ENCODE results near the gene DLG2. TPM values are rescaled to one million over a fixed set of nuclear protein-coding genes. Genes with fewer than 3 reads are reported as not detected.

The DLG2 gene
- total RNA-seq, 2 experiments from 2014 or later, result 1.3 to 1.7 TPM

DNA sequence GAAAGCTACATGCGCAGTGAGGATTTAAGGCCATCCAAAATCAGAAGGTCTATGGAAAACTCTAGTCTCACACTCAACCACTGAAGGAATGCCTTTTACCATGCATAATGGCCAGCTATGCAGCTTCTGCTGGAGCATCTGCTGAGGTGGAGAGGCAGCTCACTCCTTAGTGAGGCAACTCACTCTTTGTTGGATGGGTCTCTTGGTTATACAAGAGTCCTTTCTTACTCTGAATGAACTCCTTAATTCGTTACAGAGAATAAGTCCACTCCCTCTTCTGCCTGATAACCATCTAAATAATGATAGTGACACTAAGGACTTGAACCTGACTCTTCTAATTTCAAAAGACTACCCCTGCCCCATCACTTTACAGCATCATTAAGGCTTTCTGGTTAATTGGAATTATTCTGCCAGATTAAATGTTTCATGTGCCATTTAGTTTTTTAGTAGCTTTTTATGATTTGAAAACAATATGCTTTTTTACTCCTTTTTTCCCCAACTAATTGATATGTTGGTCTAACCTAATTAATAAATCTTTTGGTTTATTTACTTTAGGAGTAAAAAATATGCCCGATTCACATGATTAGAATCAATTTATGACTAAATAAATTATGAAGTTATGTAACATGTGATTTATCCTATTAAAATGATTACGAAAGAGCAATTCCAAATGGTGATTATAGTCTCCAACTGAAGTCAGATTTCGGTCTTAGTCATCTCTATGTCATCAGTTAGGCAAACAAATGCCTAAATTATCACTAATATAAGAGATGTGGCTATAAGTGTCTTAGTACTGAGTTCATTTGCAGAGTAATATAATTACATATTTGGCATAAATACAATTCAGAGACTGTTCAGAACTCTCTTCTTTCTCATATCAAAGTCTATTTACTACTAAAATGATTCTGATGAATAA, 2054.3 kb downstream of the DLG2 start:
- H3K4me3 Mint-ChIP-seq, result no peak overlapping the region
- ChIA-PET CTCF (no interaction called here), POLR2A (no interaction called here)
- no peaks in the 10 kb centered on the region for H3K4me1 Mint-ChIP-seq
- no peaks in the 10 kb centered on the region for H3K9me3 Mint-ChIP-seq
- no peaks in the 10 kb centered on the region for H3K27me3 Mint-ChIP-seq
- no peak for DNase-seq
- no peak overlapping the region for H3K27ac Mint-ChIP-seq
- no peaks in the 10 kb centered on the region for H3K36me3 Mint-ChIP-seq (ENCODE audit: low read depth)

DNA sequence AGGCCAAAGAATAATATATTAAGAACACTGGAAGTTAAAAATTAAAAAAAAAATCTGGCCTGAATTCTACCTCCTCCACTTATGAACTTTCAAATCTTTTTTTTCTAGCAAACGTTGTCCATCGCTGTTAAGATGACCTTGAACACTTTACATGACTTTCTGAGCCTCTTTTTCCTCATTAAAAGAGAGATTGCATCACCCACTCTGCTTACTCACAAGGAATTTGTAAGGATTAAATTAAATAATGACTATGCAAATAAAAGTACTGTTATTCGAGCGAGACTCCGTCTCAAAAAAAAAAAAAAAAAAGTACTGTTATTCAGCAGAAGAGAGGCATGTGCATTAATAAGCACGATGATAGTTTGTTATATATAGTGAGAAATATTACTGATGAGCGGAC, 2055.8 kb downstream of the DLG2 start:
- DNase-seq, result no peak
- H3K27ac Mint-ChIP-seq, result no peak overlapping the region
- CTCF ChIA-PET, result no interaction called here

DNA sequence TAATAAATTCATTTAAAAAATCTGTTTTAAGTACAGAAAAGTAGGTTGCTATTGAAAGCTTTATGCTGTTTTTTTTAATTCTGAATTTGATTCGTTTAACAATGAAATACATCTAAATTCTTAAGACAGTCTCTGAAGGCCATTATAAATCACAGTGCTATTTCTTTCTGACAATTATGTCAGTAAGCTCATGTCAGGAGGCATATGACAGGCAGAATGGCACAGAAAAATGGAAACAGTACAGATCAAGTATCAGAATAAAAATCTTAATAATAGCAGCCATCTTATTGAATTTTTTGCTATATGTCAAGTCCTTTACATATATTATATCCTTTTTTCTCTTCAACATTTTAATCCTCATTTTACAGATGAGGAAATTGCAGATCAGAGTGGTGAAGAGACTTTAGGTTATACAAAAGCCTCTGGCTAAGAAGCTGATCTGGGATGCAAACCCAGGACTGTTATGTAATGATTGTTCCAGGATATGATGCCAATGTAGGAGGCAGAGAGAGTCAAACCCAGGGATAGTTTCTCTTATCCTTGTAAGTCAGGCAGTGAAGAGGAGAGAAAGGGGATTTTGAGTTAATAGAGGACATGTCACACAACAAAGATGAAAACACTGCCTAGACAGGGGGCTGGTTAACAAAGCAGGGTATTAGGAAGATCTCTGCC, 2057.9 kb downstream of the DLG2 start:
- Mint-ChIP-seq H3K27ac (no peak overlapping the region), H3K4me1 (no peaks in the 10 kb centered on the region), H3K36me3 (ENCODE audit: low read depth) (no peaks in the 10 kb centered on the region), H3K4me3 (no peak overlapping the region), H3K27me3 (no peaks in the 10 kb centered on the region), H3K9me3 (no peaks in the 10 kb centered on the region)
- CTCF ChIA-PET, result no interaction called here
- POLR2A ChIA-PET, result no interaction called here
- no peak for DNase-seq

More for the DNA sequence above, 2055.8 kb downstream of the DLG2 start:
- H3K4me3 Mint-ChIP-seq, result no peak overlapping the region
- H3K27me3 Mint-ChIP-seq, result no peaks in the 10 kb centered on the region
- POLR2A ChIA-PET, result no interaction called here
- no peaks in the 10 kb centered on the region for H3K9me3 Mint-ChIP-seq
- H3K36me3 Mint-ChIP-seq (ENCODE audit: low read depth), result no peaks in the 10 kb centered on the region
- H3K4me1 Mint-ChIP-seq, result no peaks in the 10 kb centered on the region

DNA sequence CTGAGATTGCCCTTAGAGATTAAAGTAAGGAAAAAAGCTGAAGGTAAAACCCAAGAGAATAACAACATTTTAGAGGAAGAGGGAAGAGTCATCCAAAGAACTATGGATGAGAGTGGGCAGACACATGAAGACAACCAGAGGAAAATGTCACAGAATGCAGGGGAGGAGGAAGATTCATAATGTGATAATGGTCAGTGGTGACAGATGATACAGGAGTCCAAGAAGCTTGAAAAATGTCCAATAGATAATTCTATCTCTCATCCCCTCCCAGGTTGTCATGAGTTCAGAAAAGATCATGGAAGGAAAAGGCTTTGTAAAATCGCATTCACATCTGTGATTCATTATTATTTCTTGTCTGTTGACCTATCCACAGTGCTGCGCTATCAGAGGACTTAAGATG, 2058.6 kb downstream of the DLG2 start:
- Mint-ChIP-seq H3K27me3 (no peaks in the 10 kb centered on the region), H3K9me3 (no peaks in the 10 kb centered on the region), H3K36me3 (ENCODE audit: low read depth) (no peaks in the 10 kb centered on the region), H3K4me3 (no peak overlapping the region), H3K4me1 (no peaks in the 10 kb centered on the region), H3K27ac (no peak overlapping the region)
- no peak for DNase-seq
- POLR2A ChIA-PET, result no interaction called here
- CTCF ChIA-PET, result no interaction called here

DNA sequence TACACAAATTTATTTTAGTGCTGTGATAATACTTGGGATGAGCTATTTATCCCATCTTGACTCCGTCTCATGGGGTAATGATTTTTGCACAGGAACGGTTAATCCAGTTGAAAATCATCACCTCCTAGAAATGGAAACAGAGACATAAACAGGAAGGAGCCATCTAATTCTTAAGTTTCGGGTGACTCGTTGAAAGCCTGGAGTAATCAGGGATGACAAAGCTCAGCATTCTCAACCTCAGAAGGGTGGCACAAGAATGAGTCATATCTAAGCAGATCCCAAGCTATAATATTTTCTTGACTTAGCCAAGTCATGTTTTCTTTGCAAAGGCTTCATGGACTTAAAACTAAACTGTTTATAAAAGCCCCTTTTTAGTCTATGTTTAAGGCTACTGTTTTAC, 2060.2 kb downstream of the DLG2 start:
- DNase-seq, result no peak
- Mint-ChIP-seq H3K27me3 (no peaks in the 10 kb centered on the region), H3K4me1 (no peaks in the 10 kb centered on the region), H3K9me3 (no peaks in the 10 kb centered on the region), H3K27ac (no peak overlapping the region), H3K36me3 (ENCODE audit: low read depth) (no peaks in the 10 kb centered on the region), H3K4me3 (no peak overlapping the region)
- POLR2A ChIA-PET, result no interaction called here
- CTCF ChIA-PET, result no interaction called here

DNA sequence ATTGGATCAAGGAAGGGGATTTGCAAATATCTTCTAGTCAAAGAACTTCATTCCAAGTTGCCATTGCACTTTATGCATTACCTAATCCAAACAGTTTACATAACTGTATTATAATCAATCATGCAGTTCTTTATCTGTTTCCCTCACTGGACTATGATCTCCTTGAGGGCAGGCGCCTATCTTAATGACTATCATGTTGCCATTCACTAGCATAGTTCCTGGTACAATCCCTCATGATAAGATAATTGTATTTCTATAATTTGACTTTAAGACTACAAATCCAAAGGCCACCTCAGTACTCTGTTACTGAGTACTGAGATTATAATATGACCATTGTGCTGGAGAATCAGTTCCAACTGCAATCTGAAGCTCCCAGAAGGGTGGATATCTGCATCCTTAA, 2062.3 kb downstream of the DLG2 start:
- ChIA-PET CTCF (no interaction called here), POLR2A (no interaction called here)
- Mint-ChIP-seq H3K9me3 (no peaks in the 10 kb centered on the region), H3K4me1 (no peaks in the 10 kb centered on the region), H3K4me3 (no peak overlapping the region), H3K27ac (no peak overlapping the region), H3K36me3 (ENCODE audit: low read depth) (no peaks in the 10 kb centered on the region), H3K27me3 (no peaks in the 10 kb centered on the region)
- DNase-seq, result no peak

DNA sequence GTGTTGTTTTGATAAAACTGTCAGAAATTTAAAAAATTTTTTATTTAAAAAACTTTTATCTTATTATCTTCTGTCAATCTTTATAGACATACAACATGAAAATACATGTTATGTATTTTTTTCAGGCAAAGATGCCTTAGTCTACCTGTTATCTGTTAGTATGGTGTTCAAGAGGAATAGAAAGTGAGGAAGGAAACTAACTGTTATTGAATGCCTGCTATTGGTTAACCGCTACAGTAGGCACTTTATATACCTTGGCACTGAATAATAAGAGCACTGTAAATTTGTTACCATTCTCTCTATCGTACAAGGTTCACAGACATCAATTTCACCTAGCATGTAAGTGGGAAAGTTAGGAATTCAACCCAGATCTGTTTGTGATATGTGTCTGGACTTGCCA, 2068.9 kb downstream of the DLG2 start:
- H3K27ac Mint-ChIP-seq, result no peak overlapping the region
- DNase-seq, result no peak
- H3K36me3 Mint-ChIP-seq (ENCODE audit: low read depth), result no peaks in the 10 kb centered on the region
- H3K9me3 Mint-ChIP-seq, result no peaks in the 10 kb centered on the region
- H3K4me3 Mint-ChIP-seq, result no peak overlapping the region
- ChIA-PET POLR2A (no interaction called here), CTCF (no interaction called here)
- no peaks in the 10 kb centered on the region for H3K4me1 Mint-ChIP-seq
- no peaks in the 10 kb centered on the region for H3K27me3 Mint-ChIP-seq

DNA sequence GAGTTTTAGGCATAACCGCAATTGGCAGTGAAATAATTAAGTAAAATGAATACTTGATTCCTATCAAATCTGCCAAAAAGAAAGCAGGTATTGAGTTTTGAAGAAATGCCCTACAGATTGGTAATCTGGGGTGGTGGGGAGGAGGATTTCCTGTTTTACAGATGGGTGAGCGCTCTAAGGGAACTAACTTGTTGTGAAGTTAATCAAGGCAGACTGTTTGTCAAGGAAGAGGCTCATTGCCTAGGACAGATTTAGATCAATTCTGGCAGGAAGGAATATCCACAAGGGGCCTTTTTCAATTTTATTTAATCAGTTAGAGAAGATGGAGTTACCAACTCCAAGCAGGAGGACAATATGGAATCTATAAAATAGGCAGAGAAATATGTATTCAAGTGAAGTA, 2069.5 kb downstream of the DLG2 start:
- DNase-seq, result no peak
- no peaks in the 10 kb centered on the region for H3K9me3 Mint-ChIP-seq
- H3K4me1 Mint-ChIP-seq, result no peaks in the 10 kb centered on the region
- no peaks in the 10 kb centered on the region for H3K27me3 Mint-ChIP-seq
- CTCF ChIA-PET, result no interaction called here
- POLR2A ChIA-PET, result no interaction called here
- H3K4me3 Mint-ChIP-seq, result no peak overlapping the region
- H3K27ac Mint-ChIP-seq, result no peak overlapping the region
- H3K36me3 Mint-ChIP-seq (ENCODE audit: low read depth), result no peaks in the 10 kb centered on the region

DNA sequence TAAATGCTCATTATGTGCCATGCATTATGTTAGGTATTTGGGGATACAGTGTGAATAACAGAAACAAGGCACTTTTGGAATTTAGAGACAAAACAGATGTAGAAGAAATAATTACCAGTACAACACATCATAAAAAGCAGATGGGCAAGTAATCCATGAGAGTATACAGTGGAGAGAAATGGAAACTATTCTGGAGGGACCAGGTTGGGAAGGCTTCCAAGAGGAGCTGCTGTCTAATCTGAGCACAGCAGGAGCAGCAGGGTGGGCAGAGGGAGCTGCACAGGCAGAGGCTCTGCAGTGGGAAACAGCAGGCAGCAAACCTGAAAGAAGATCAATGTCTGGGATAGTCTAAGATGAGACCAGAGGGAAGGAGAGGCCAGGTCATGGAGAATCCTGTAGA, 2072.3 kb downstream of the DLG2 start:
- Mint-ChIP-seq H3K27ac (no peak overlapping the region), H3K4me3 (no peak overlapping the region), H3K36me3 (ENCODE audit: low read depth) (no peaks in the 10 kb centered on the region), H3K9me3 (no peaks in the 10 kb centered on the region), H3K4me1 (no peaks in the 10 kb centered on the region), H3K27me3 (no peaks in the 10 kb centered on the region)
- ChIA-PET POLR2A (no interaction called here), CTCF (no interaction called here)
- DNase-seq, result no peak

DNA sequence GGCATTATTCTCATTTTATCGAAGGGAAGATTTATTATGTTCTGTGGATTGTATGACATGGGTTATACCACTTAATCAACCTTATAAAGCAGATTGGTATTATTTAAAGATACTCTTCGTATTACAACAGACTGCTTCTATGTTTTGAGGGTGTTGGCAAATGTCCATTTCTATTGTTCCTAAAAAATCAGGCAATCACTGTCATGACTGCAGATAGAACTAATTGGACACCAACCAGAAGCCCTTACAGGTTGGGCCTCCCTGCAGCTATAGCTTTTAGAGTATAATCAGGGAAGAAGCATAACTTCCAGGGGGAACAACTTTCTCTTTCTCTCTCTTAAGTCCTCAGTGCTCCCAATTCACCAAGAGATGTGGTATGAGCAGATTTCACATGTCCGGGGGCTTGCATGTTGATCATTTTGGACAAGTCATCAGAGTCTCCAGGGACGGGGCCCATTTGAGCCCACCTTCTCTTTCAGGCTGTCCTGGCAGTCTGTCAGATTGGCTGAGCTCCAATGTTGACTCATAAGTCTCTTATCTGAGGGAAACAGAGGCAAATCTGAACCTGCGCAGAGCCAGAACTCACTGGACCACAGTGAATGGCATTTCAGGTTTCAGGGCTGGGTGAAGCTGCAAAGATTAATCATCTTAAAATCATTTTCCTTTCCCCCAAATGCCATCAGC, 2077.0 kb downstream of the DLG2 start:
- Mint-ChIP-seq H3K27me3 (no peaks in the 10 kb centered on the region), H3K27ac (no peak overlapping the region), H3K9me3 (no peaks in the 10 kb centered on the region), H3K4me1 (no peaks in the 10 kb centered on the region), H3K36me3 (ENCODE audit: low read depth) (no peaks in the 10 kb centered on the region), H3K4me3 (no peak overlapping the region)
- CTCF ChIA-PET, result no interaction called here
- DNase-seq, result no peak
- POLR2A ChIA-PET, result no interaction called here

DNA sequence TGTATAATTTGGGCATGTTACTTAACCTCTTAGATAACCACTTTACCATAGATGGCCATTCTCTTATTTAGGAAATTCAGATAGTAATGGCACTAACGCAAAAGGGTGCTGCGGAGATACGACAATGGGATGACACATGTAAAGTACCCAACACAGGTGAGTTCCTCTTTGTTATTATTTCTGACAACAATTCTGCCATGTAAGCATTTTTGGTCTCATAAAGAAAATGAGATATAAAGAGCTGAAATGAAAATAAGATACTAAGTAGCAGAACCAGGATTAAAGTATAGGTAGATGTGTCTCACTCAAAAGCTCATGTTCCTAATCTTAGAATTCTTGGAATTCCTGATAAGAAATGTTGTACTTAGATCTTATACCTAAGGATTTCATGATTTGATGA, 2080.8 kb downstream of the DLG2 start:
- ChIA-PET CTCF (no interaction called here), POLR2A (no interaction called here)
- H3K4me3 Mint-ChIP-seq, result no peak overlapping the region
- H3K9me3 Mint-ChIP-seq, result no peaks in the 10 kb centered on the region
- no peak for DNase-seq
- H3K27me3 Mint-ChIP-seq, result no peaks in the 10 kb centered on the region
- no peaks in the 10 kb centered on the region for H3K4me1 Mint-ChIP-seq
- no peak overlapping the region for H3K27ac Mint-ChIP-seq
- H3K36me3 Mint-ChIP-seq (ENCODE audit: low read depth), result no peaks in the 10 kb centered on the region

DNA sequence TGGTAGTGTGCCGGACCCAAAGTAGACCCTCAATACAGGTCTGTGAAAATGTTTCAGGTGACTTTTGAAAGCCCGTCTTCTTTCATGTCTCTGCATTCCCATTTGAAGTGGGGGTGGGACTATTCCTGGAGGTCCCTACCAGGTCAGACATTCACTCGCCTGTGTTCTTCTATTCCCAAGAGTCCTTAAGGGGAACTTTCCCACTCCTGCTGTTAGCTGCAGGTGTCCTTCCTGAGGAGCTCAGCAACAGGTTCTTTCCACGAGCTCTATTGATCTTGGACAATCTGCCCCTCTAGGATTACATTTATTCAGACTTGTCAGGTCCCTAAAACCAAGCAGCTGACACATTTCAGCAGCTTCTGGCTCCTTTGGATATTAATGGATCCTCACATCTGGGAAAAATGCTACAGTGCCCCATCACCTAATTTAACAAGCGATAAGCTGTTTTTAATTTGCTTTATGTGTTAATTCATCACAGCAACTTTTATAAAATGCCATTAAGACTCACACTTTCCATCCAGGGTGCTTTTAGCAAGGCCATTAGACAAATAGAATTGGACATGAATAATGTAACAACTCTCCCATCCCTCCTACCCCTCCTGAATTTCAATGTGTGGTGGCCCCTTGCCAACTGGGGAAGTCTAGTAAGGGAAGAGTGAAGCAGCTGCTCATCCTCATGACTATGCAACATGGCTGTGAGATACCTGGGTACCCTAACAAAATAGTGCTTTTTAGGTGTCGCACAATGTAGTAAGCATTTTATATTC, 2081.5 kb downstream of the DLG2 start:
- H3K4me1 Mint-ChIP-seq, result no peaks in the 10 kb centered on the region
- H3K4me3 Mint-ChIP-seq, result no peak overlapping the region
- no peak for DNase-seq
- no peak overlapping the region for H3K27ac Mint-ChIP-seq
- ChIA-PET CTCF (no interaction called here), POLR2A (no interaction called here)
- no peaks in the 10 kb centered on the region for H3K27me3 Mint-ChIP-seq
- no peaks in the 10 kb centered on the region for H3K36me3 Mint-ChIP-seq (ENCODE audit: low read depth)
- H3K9me3 Mint-ChIP-seq, result no peaks in the 10 kb centered on the region

DNA sequence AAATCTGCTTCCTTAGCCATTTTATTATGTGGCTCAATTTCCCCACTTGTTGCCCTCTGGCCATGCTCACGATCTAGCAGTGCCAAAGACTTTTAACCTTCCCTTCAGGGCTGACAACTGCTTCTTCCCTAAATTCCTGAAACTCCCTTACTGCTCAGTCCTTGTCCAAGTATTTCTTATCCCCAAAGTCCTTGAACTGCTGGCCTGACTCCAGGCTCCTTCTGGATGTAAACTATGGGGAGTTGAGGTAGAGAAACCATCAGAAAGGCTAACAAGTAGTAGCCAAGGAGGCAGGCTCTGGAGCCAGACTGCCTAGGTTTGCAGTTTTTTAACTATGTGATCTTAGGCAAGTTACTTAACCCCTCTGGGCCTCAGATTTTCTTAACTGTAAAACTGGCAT, 2082.3 kb downstream of the DLG2 start:
- CTCF ChIA-PET, result no interaction called here
- H3K27ac Mint-ChIP-seq, result no peak overlapping the region
- no peaks in the 10 kb centered on the region for H3K4me1 Mint-ChIP-seq
- no peaks in the 10 kb centered on the region for H3K27me3 Mint-ChIP-seq
- H3K4me3 Mint-ChIP-seq, result no peak overlapping the region
- POLR2A ChIA-PET, result no interaction called here
- H3K9me3 Mint-ChIP-seq, result no peaks in the 10 kb centered on the region
- no peaks in the 10 kb centered on the region for H3K36me3 Mint-ChIP-seq (ENCODE audit: low read depth)
- no peak for DNase-seq

Data from activated CD4-positive, alpha-beta memory T cell treated with anti-CD3 and anti-CD28 coated beads, Interleukin-2, amount 10 ng/mL, durations not matched to agents 7 days and 5 days (primary cell).